GM12878 (cell line): ENCODE data around the gene CDC42BPB.

Experiments used
- CHD1 ChIP-seq: IDR thresholded peaks from 2 replicates; pipeline ENCODE4 v1.6.1; 2012; ENCODE audit warnings: low read depth, low read length, improper control_type of control experiment
- CTCF ChIP-seq, 3 experiments: IDR thresholded peaks in 2 of 3; conservative IDR thresholded peaks in 1 of 3; 2 replicates each; pipeline ENCODE4 v1.5.1; 2011; ENCODE audit warnings: low read depth in 3 of 3, low read length in 3 of 3, mild to moderate bottlenecking in 3 of 3, control low read depth in 2 of 3, moderate library complexity in 2 of 3, inconsistent platforms in 1 of 3, mixed read lengths in 1 of 3; ENCODE audit not compliant: control insufficient read depth in 2 of 3, insufficient read depth in 1 of 3; ENCODE audit errors: extremely low read depth in 1 of 3
- MTA2 ChIP-seq: fragments of 450-650 bp; IDR thresholded peaks from 2 replicates; pipeline ENCODE4 v1.6.1; 2016; ENCODE audit warnings: low read depth, mild to moderate bottlenecking, moderate library complexity
- MTA3 ChIP-seq: IDR thresholded peaks from 2 replicates; pipeline ENCODE4 v1.6.1; 2012; ENCODE audit warnings: low read length, inconsistent platforms, borderline replicate concordance
- POLR2A ChIP-seq: IDR thresholded peaks from 2 replicates; pipeline ENCODE4 v1.6.1; 2011; ENCODE audit warnings: low read depth, mild to moderate bottlenecking, low read length
- POLR2AphosphoS2 ChIP-seq: IDR thresholded peaks from 2 replicates; pipeline ENCODE4 v1.6.1; 2011; ENCODE audit warnings: low read depth, mild to moderate bottlenecking, low read length, improper control_type of control experiment, moderate library complexity
- PRDM15 ChIP-seq: fragments of 450-650 bp; formaldehyde crosslinking; IDR thresholded peaks from 2 replicates; pipeline ENCODE4 v1.4.0; 2020; ENCODE audit warnings: mild to moderate bottlenecking, moderate library complexity
- RAD21 ChIP-seq: IDR thresholded peaks from 2 replicates; pipeline ENCODE4 v1.6.1; 2011; ENCODE audit warnings: mild to moderate bottlenecking, low read depth, low read length, moderate library complexity; ENCODE audit not compliant: insufficient read depth
- REST ChIP-seq: IDR thresholded peaks from 2 replicates; pipeline ENCODE4 v1.6.1; 2012; ENCODE audit warnings: mild to moderate bottlenecking, low read depth, low read length
- SUZ12 ChIP-seq: fragments of 200-600 bp; sonication (generic); IDR thresholded peaks from one replicate; pipeline ENCODE4 v1.6.1; 2018; ENCODE audit warnings: antibody characterized with exemption, mild to moderate bottlenecking; ENCODE audit not compliant: unreplicated experiment
- TF ChIP-seq, protein P1 (sequence below): IDR thresholded peaks from 2 replicates; pipeline ENCODE4 v1.6.1; 2012; ENCODE audit warnings: low read length, inconsistent platforms

GRCh38 chr14:103084021-103084919 lies 26.9 kb upstream of the CDC42BPB start, which contains the start of gene LBHD2:
- TF ChIP-seq SUZ12 (no peak), POLR2AphosphoS2 (no peak), CHD1 (no peak), PRDM15 (CRISPR knock-in tag) (no peak), RAD21 (no peak), REST (no peak), CTCF (IDR thresholded peaks at IDR 0.05 in 2 of 3, conservative IDR thresholded peaks at IDR 0.05 in 1 of 3; ENCODE audit: control insufficient read depth in 2 of 3, extremely low read depth in 1 of 3, insufficient read depth in 1 of 3, low read depth in 3 of 3, low read length in 3 of 3) (no peak), POLR2A (no peak), MTA2 (no peak), MTA3 (no peak)
- TF ChIP-seq, protein P1, sequence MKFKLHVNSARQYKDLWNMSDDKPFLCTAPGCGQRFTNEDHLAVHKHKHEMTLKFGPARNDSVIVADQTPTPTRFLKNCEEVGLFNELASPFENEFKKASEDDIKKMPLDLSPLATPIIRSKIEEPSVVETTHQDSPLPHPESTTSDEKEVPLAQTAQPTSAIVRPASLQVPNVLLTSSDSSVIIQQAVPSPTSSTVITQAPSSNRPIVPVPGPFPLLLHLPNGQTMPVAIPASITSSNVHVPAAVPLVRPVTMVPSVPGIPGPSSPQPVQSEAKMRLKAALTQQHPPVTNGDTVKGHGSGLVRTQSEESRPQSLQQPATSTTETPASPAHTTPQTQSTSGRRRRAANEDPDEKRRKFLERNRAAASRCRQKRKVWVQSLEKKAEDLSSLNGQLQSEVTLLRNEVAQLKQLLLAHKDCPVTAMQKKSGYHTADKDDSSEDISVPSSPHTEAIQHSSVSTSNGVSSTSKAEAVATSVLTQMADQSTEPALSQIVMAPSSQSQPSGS = no peak
